Keratinocyte (primary cell): ENCODE results near the gene CXCR6.

Experiments used
- EZH2 ChIP-seq: IDR thresholded peaks from one replicate; pipeline ENCODE4 v1.6.1; 2012; ENCODE audit warnings: inconsistent platforms, mild to moderate bottlenecking, low read length, moderate library complexity
- TF ChIP-seq, protein P1 (sequence below), 3 experiments: IDR thresholded peaks in 1 of 3; conservative IDR thresholded peaks in 1 of 3; optimal IDR thresholded peaks in 1 of 3; 2 replicates in 2 of 3; 3 replicates in 1 of 3; pipeline versions ENCODE3 to v1.5.1; 2011; ENCODE audit warnings: low read length in 3 of 3, mild to moderate bottlenecking in 3 of 3, moderate library complexity in 2 of 3, control low read depth in 1 of 3, inconsistent platforms in 1 of 3; ENCODE audit not compliant: insufficient read depth in 2 of 3; ENCODE audit errors: extremely low read depth in 1 of 3

DNA sequence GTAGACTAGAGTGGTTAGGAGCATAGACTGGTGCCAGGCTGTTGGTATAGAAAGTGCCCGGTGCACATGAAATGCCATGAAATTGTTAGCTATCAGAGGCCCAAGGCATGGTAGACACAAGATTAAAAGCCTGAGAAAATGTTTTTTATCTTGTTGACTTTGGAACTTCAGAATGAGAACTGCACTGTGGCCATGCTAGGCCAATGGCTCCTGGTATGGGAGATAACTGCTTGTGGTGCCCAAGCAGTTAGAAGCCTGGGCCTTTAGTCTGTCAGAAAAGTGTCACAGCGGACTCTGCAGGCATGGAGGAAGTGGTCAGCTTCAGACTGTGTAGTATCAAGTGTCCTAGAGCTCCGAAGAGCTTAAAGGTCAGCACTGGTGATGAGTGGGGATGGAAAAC lies 40.5 kb downstream of the CXCR6 start:
- TF ChIP-seq EZH2: no peak
- TF ChIP-seq, protein P1, sequence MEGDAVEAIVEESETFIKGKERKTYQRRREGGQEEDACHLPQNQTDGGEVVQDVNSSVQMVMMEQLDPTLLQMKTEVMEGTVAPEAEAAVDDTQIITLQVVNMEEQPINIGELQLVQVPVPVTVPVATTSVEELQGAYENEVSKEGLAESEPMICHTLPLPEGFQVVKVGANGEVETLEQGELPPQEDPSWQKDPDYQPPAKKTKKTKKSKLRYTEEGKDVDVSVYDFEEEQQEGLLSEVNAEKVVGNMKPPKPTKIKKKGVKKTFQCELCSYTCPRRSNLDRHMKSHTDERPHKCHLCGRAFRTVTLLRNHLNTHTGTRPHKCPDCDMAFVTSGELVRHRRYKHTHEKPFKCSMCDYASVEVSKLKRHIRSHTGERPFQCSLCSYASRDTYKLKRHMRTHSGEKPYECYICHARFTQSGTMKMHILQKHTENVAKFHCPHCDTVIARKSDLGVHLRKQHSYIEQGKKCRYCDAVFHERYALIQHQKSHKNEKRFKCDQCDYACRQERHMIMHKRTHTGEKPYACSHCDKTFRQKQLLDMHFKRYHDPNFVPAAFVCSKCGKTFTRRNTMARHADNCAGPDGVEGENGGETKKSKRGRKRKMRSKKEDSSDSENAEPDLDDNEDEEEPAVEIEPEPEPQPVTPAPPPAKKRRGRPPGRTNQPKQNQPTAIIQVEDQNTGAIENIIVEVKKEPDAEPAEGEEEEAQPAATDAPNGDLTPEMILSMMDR (optimal IDR thresholded peaks at IDR 0.05 in 1 of 3, IDR thresholded peaks at IDR 0.05 in 1 of 3, conservative IDR thresholded peaks at IDR 0.05 in 1 of 3; ENCODE audit: extremely low read depth in 1 of 3, insufficient read depth in 2 of 3, low read length in 3 of 3): no peak
